Stimulated activated CD4-positive, alpha-beta T cell treated with anti-CD3 and anti-CD28 coated beads, Interleukin-12 subunit alpha, Interleukin-12 subunit beta, amount 100 ng/mL, for 24 hours (primary cell): ENCODE data around the gene SEH1L.
"Not testable (repeated sequence)": the region's sequence is repeated elsewhere in the genome, so short reads cannot be mapped to it uniquely, and the experiment has no call there.

ENCODE experiments used
- DNase-seq, 2 experiments: peaks; one replicate each; pipeline ENCODE4 v3.0.0-alpha.2; 2020; ENCODE audit warnings: low read depth in 2 of 2

The SEH1L gene

GRCh38 chr18:12995952-12996477 lies 48.2 kb downstream of the SEH1L start:
- no peak for DNase-seq

- no peak for DNase-seq
Observed at GRCh38 chr18:12996661-12997292, 49.0 kb downstream of the SEH1L start.

GRCh38 chr18:12997330-12997729 lies 49.5 kb downstream of the SEH1L start:
- not testable (repeated sequence) for DNase-seq

- no peak for DNase-seq
Observed at GRCh38 chr18:12998332-12999060, 50.7 kb downstream of the SEH1L start.

- peak in 1 of 2 experiments; percentile 3 for DNase-seq
Observed at GRCh38 chr18:13003466-13003896, 55.7 kb downstream of the SEH1L start.

- no peak for DNase-seq
Observed at GRCh38 chr18:13004396-13004795, 56.6 kb downstream of the SEH1L start.

GRCh38 chr18:13005289-13005688 lies 57.5 kb downstream of the SEH1L start:
- no peak for DNase-seq

GRCh38 chr18:13006531-13007247 lies 58.9 kb downstream of the SEH1L start:
- DNase-seq: no peak

GRCh38 chr18:13007248-13007560 lies 59.4 kb downstream of the SEH1L start:
- DNase-seq: no peak

- no peak for DNase-seq
Observed at GRCh38 chr18:13011719-13012118, 63.9 kb downstream of the SEH1L start.

- DNase-seq: no peak
Observed at GRCh38 chr18:13014232-13014631, 66.4 kb downstream of the SEH1L start.

GRCh38 chr18:13014818-13015217 lies 67.0 kb downstream of the SEH1L start:
- DNase-seq: no peak

- DNase-seq: no peak
Observed at GRCh38 chr18:13017247-13017875, 69.5 kb downstream of the SEH1L start.

GRCh38 chr18:13018374-13018773 lies 70.6 kb downstream of the SEH1L start:
- no peak for DNase-seq

- no peak for DNase-seq
Observed at GRCh38 chr18:13019301-13019700, 71.5 kb downstream of the SEH1L start.

- no peak for DNase-seq
Observed at GRCh38 chr18:13022644-13023043, 74.8 kb downstream of the SEH1L start.

GRCh38 chr18:13025233-13025632 lies 77.4 kb downstream of the SEH1L start:
- DNase-seq: no peak

- DNase-seq: no peak
Observed at GRCh38 chr18:13026583-13027270, 78.9 kb downstream of the SEH1L start.

GRCh38 chr18:13028869-13029268 lies 81.1 kb downstream of the SEH1L start:
- no peak for DNase-seq

GRCh38 chr18:13032173-13032572 lies 84.4 kb downstream of the SEH1L start:
- DNase-seq: no peak

- no peak for DNase-seq
Observed at GRCh38 chr18:13035249-13035914, 87.6 kb downstream of the SEH1L start.
